ENCODE data around the gene HOTAIR.

GRCh38 chr12:54003625-54004024 is 28.9 kb upstream of the HOTAIR start:
- TF ChIP-seq CTCF (IDR thresholded peaks at IDR 0.05; ENCODE audit: poor library complexity, severe bottlenecking): no peak
- no peak for TF ChIP-seq REST (IDR thresholded peaks at IDR 0.05; ENCODE audit: borderline replicate concordance)
- no peak for TF ChIP-seq EP300 (conservative IDR thresholded peaks at IDR 0.05; ENCODE audit: poor library complexity, severe bottlenecking)
- no peak for TF ChIP-seq POLR2AphosphoS5 (IDR thresholded peaks at IDR 0.05)
- no peak for TF ChIP-seq EZH2 (IDR thresholded peaks at IDR 0.05; ENCODE audit: borderline replicate concordance, insufficient read depth, low read length, poor library complexity, severe bottlenecking)
- no peak for TF ChIP-seq RAD21 (conservative IDR thresholded peaks at IDR 0.05)
- no peak for TF ChIP-seq TAF1 (IDR thresholded peaks at IDR 0.05; ENCODE audit: low read depth)
- no peak for TF ChIP-seq SMC3 (conservative IDR thresholded peaks at IDR 0.05; ENCODE audit: poor library complexity)
- no peak for TF ChIP-seq MXI1 (conservative IDR thresholded peaks at IDR 0.05; ENCODE audit: poor library complexity, severe bottlenecking)
